Activated CD4-positive, alpha-beta T cell treated with anti-CD3 and anti-CD28 coated beads for 1 hour (primary cell): ENCODE measurements around the gene STUM.

Experiments
- DNase-seq: peaks from one replicate; pipeline ENCODE4 v3.0.0-alpha.2; 2020

The STUM gene

GRCh38 chr1:226563666-226564065 is 15.1 kb downstream of the STUM start:
- no peak for DNase-seq

- no peak for DNase-seq
These were observed 16.9 kb downstream of the STUM start for GRCh38 chr1:226565476-226565875.

- no peak for DNase-seq
These were observed 17.7 kb downstream of the STUM start for GRCh38 chr1:226566234-226566633.

GRCh38 chr1:226566760-226567159 is 18.2 kb downstream of the STUM start:
- DNase-seq, result no peak

- no peak for DNase-seq
These were observed 19.7 kb downstream of the STUM start for GRCh38 chr1:226568077-226568831.

GRCh38 chr1:226568975-226569741 is 20.6 kb downstream of the STUM start:
- no peak for DNase-seq

- DNase-seq, result no peak
These were observed 21.4 kb downstream of the STUM start for GRCh38 chr1:226569879-226570547.

GRCh38 chr1:226571893-226572292 is 23.3 kb downstream of the STUM start:
- no peak for DNase-seq

GRCh38 chr1:226572325-226572726 is 23.8 kb downstream of the STUM start:
- no peak for DNase-seq

- DNase-seq, result no peak
These were observed 25.5 kb downstream of the STUM start for GRCh38 chr1:226574044-226574443.

- no peak for DNase-seq
These were observed 26.2 kb downstream of the STUM start for GRCh38 chr1:226574591-226575435.

- DNase-seq, result no peak
These were observed 26.8 kb downstream of the STUM start for GRCh38 chr1:226575436-226575720.

GRCh38 chr1:226575739-226576378 is 27.3 kb downstream of the STUM start:
- DNase-seq, result no peak

GRCh38 chr1:226576601-226577000 is 28.0 kb downstream of the STUM start:
- DNase-seq, result no peak

GRCh38 chr1:226577401-226578180 is 29.0 kb downstream of the STUM start:
- DNase-seq, result no peak

GRCh38 chr1:226578946-226579578 is 30.5 kb downstream of the STUM start:
- DNase-seq, result no peak

- DNase-seq, result no peak
These were observed 31.3 kb downstream of the STUM start for GRCh38 chr1:226579781-226580323.

- DNase-seq, result no peak
These were observed 32.2 kb downstream of the STUM start for GRCh38 chr1:226580625-226581270.

GRCh38 chr1:226581650-226582330 is 33.2 kb downstream of the STUM start:
- DNase-seq, result no peak

- no peak for DNase-seq
These were observed 34.4 kb downstream of the STUM start for GRCh38 chr1:226582966-226583365.
